BE2C (cell line): Measurements from ENCODE around the gene DNASE1L1.

Experiments used
- DNase-seq: peaks from one replicate; pipeline ENCODE4 v3.0.0-alpha.2; 2020
- H3K27me3 ChIP-seq: fragments of 250-450 bp; sonication (Bioruptor Pico); 2 replicates; pipeline ENCODE4 v1.5.1; 2020; ENCODE audit warnings: mild to moderate bottlenecking
- H3K36me3 ChIP-seq: fragments of 250-450 bp; sonication (Bioruptor Pico); 2 replicates; pipeline ENCODE4 v1.5.1; 2020; ENCODE audit warnings: mild to moderate bottlenecking
- H3K4me1 ChIP-seq: fragments of 250-450 bp; sonication (Bioruptor Pico); 2 replicates; pipeline ENCODE4 v1.5.1; 2020
- H3K4me3 ChIP-seq: 2 replicates; pipeline ENCODE4 v1.5.1; 2011; ENCODE audit warnings: low read depth, low read length
- H3K9me3 ChIP-seq: fragments of 250-450 bp; sonication (Bioruptor Pico); 2 replicates; pipeline ENCODE4 v1.5.1; 2020
- CTCF ChIP-seq: IDR thresholded peaks from 2 replicates; pipeline ENCODE4 v1.5.1; 2012; ENCODE audit warnings: mild to moderate bottlenecking, low read depth, low read length

DNASE1L1 gene

GRCh38 chrX:154360155-154360713 is 48.8 kb downstream of the DNASE1L1 start:
- no peak for DNase-seq
- Histone ChIP-seq H3K4me3 (no peak overlapping the region), H3K36me3 (peaks cover 89% of the 10 kb centered on the region), H3K9me3 (no peaks in the 10 kb centered on the region), H3K27me3 (no peaks in the 10 kb centered on the region), H3K4me1 (no peaks in the 10 kb centered on the region)
- TF ChIP-seq CTCF: no peak

GRCh38 chrX:154359362-154360154 is 49.5 kb downstream of the DNASE1L1 start:
- no peaks in the 10 kb centered on the region for H3K27me3 ChIP-seq
- no peak overlapping the region for H3K4me3 ChIP-seq
- H3K36me3 ChIP-seq: peaks cover 89% of the 10 kb centered on the region
- no peaks in the 10 kb centered on the region for H3K4me1 ChIP-seq
- TF ChIP-seq CTCF: no peak
- H3K9me3 ChIP-seq: no peaks in the 10 kb centered on the region
- no peak for DNase-seq

GRCh38 chrX:154358829-154359228 is 50.2 kb downstream of the DNASE1L1 start:
- no peaks in the 10 kb centered on the region for H3K9me3 ChIP-seq
- TF ChIP-seq CTCF: no peak
- H3K36me3 ChIP-seq: peaks cover 89% of the 10 kb centered on the region
- H3K27me3 ChIP-seq: no peaks in the 10 kb centered on the region
- no peak for DNase-seq
- H3K4me3 ChIP-seq: no peak overlapping the region
- H3K4me1 ChIP-seq: no peaks in the 10 kb centered on the region

GRCh38 chrX:154358011-154358410 is 51.0 kb downstream of the DNASE1L1 start:
- H3K4me3 ChIP-seq: no peak overlapping the region
- H3K36me3 ChIP-seq: peaks cover 93% of the 10 kb centered on the region

GRCh38 chrX:154357205-154357604 is 51.8 kb downstream of the DNASE1L1 start:
- no peak for TF ChIP-seq CTCF
- Histone ChIP-seq H3K27me3 (no peaks in the 10 kb centered on the region), H3K9me3 (no peaks in the 10 kb centered on the region), H3K4me3 (no peak overlapping the region), H3K36me3 (peaks cover 93% of the 10 kb centered on the region), H3K4me1 (no peaks in the 10 kb centered on the region)
- DNase-seq: no peak

More at GRCh38 chrX:154358011-154358410, 51.0 kb downstream of the DNASE1L1 start:
- TF ChIP-seq CTCF: no peak
- Histone ChIP-seq H3K4me1 (no peaks in the 10 kb centered on the region), H3K9me3 (no peaks in the 10 kb centered on the region), H3K27me3 (no peaks in the 10 kb centered on the region)
- DNase-seq: no peak

DNA sequence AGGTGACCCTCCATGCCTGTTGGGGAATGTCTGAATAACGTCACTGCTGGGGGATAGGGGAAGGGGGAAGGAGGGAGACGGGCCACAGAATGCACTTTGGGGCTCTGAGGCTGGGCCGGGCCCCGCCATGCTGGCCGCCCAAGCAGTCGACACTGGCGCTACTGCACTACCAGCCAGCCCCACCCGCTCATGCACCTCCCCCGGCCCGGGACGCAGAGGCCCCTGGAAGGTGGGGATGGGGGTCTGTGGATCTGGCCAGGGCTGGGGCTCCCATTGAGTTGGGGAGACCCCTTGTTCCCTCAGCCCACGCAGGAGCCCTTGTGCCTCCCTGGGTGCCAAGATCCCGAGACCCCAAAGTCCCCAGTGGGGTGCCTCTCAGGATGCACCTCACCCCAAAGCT is 52.5 kb downstream of the DNASE1L1 start:
- Histone ChIP-seq H3K4me3 (no peak overlapping the region), H3K4me1 (no peaks in the 10 kb centered on the region), H3K36me3 (peaks cover 93% of the 10 kb centered on the region), H3K9me3 (no peaks in the 10 kb centered on the region), H3K27me3 (no peaks in the 10 kb centered on the region)
- TF ChIP-seq CTCF: no peak
- DNase-seq: no peak
